CD4-positive, alpha-beta T cell treated with Interleukin-1 beta for 1 hour (primary cell): ENCODE measurements around the gene PPHLN1.

Experiments
- DNase-seq, 2 donors: peaks; one replicate each; pipeline ENCODE4 v3.0.0-alpha.2; 2020 to 2022

PPHLN1 gene

DNA sequence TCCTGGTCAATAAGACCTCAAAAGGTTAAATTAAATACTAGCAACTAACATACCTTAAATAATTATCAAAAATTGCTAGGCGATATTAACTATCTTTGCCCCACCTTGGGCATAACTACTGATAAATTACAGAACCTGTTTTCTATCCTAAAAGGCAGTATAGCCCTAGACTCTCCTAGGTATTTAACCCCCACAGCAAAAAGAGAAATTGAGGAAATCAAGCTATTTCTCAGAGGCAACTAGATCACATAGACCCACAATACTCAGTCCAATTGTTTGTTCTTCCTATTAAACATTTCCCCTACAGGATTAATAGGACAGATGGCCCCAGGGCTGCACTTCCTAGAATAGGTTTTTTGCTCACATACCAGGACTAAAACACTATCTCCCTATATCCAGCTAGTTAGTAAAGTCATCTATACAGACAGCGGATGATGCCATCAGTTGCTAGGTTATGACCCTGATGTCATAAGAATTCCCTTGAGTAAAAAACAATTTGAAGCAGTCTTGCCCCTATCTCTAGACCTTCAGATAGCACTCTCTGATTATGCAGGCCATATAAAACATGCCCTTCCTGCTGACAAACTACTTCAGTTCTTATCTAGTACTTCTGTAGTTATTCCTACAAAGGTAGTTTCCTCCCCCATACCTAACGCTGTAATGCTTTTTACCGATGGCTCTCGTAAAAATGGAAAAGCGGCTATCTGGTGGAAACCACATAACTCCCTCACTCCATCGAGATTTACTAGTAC is 118.4 kb downstream of the PPHLN1 start:
- no peak for DNase-seq

DNA sequence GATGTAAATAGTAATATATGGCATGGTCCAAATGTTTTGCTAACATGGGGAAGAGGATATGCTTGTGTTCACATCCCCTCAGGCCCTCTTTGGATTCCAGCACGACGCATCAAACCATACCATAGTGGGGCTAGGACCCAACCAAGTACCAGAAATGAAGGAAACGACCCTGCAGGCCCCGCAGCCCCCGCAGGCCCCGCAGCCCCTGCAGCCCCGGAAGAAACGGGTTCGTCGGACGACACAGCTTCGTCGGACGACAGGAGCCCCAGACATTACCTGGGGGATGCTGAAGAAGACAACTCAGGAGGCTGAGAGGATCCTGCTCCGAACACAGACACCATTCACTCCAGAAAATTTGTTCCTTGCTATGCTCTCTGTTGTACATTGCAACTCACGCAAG is 119.9 kb downstream of the PPHLN1 start:
- no peak for DNase-seq

DNA sequence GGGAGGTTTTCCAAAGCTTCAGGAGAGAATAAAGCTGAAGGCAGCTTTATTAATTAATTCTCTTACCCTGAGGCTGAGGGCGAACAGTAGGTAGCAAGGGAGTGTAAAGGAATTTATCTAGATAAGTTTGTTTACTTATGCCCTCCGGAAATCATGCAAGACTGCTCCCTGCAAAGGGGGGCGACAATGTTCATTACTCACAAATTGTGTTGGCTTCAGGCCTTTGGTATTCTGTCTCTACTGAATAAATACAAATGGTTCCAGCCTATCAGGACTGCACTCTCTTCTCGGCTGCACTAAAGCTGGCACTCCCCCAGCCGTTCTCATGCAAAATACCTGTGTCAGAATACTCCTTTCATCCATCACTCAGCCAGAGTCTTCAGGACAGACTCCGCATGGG is 120.8 kb downstream of the PPHLN1 start:
- DNase-seq, result no peak

DNA sequence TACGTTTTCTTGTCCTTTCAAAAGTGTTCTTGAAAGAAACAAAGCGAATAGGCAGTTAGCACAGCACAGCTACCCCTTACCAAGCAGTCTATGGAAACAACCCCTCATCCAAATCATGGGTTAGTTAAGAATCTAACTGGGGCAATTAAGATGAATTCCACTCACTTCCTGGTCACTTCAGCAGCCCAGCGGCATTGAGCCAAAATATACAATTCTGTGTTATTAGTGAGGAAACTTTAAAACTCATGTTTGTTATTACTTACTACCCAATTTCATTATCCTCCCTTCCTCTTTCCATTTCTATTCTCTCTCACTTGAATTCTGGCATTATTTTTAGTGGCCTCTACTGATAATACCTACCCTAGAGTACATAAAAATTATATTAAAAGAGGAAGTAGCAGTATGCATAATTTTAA is 121.4 kb downstream of the PPHLN1 start:
- no peak for DNase-seq

DNA sequence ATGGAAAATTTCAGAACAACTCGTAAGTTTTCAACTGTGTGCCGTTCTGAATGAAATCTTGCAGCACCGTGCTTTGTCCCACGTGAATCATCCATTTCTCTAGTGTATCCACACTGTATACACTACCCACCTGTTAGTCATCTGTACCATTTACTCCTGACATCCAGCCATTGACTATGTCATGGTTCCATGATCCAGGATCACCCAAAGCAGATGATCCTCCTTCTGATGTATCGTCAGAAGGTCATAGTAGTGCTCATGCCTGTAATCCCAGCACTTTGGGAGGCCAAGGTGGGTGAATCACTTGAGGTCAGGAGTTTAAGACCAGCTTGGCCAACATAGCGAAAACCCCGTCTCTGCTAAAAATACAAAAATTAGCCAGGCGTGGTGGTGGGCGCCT is 122.9 kb downstream of the PPHLN1 start:
- no peak for DNase-seq

DNA sequence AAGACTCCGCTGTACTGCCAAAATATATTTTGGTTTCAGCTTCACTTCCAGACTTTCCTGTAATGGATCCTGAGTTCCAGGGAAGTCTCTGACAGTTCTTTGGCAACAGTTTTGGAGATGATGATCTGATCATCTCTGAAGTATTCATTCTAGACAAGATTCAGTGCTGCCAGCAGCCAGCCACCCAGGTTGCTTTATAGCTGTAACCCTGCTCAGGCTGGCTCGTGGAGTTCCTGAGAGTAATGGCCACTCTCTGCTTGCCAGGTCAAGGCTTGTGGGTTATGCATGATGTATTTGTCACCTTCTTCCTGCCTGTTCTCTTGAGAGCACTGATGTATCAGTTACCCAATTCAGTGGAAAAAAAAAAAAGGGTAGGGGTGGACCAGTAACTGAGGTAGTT is 124.3 kb downstream of the PPHLN1 start:
- DNase-seq, result no peak

DNA sequence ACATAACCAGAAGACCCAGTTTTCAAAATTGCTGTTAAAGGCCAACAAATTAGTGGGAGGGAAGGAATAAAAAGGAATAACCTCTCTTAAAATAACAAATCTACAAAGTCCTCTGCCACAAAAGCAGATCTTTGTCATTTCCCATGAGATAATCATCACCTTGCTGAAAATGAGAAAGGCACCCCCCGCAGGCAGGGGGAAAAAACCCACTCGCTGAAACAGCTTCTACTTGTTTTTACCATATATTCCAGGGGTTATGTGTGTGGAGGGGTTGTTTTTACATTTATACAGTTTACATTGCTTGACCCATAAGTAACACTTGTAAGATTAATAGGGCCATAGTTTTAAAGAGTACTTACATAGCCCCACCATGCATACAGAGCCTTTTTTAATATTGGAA is 132.6 kb downstream of the PPHLN1 start:
- no peak for DNase-seq

DNA sequence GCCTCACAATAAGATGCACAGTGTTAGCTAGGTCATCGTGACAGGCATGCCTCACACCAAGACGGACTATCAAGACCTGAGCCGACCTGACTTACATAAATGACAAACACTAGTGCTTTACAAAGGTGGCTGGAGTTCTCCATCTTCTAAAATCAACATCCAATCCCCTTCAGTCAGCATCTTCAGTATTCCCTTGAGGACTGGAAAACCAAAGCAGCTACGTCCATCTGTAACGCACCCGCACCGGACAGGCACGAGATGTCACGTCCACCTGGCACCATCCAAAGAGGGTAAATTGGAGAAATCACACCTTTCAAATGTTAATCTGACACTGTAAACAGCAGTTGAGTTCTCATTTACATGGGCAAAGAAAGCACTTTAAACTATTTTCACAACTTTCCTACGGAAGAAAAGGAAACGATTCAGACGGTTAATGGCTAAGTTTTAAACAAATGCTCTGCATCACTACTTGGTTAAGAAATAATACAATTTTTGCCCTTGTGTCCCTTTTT is 133.4 kb downstream of the PPHLN1 start:
- DNase-seq, result no peak

DNA sequence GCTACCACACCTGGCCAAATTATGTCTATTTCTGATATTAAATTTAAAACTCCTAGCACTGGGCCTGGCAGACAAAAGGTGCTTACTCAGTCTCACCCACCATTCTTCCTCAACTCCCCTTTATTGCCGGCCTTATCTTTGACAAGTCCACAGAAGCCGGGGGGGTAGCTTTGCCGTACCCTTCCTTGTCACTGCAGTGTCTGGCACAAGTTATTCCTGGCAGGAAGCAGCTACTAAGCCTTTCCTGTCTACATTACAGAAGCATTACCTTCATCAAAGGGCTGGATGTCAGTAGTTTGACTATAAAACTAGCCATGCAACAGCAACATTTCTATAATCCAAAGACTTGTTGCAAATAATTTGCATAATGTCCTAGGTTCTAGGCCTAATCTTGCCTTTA is 136.5 kb downstream of the PPHLN1 start:
- DNase-seq, result no peak

DNA sequence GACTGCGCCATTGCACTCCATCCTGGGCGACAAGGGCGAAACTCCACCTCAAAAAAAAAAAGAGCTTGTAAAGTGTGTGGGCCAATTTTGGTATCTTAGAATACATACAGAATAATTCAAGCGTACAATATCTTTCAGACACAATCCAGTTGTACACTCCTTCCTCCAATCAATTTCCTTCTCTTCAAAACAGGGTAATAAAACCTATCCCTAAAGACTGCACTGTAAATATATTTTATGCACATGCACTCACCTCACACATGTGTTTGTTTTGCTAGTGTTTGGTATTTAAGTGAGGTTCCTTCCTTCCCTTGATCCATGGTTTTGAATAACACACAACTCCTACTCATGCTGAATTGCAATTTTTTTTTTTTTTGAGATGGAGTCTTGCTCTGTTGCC is 137.7 kb downstream of the PPHLN1 start:
- no peak for DNase-seq

DNA sequence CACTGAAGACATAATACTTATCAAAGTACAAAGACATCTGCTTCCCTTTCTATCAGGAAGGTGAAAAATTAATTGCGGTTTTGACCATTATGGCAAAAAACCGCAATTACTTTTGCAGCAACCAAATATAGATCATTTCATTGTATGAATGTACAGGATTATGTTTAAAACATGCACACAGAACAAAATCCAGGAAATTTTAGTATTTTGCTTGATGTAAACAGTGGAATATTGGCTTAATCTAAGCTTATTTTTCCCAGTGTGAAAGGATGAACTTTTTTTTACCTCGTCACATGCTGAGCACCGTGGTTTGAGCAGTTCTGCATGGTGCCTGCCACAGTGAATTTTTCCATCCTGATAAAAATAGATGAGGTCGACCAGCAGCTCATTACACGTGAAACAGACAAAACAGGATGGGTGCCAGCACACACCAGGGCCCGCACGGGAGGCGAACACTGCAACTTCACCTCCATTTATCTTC is 142.4 kb downstream of the PPHLN1 start:
- DNase-seq, result no peak

DNA sequence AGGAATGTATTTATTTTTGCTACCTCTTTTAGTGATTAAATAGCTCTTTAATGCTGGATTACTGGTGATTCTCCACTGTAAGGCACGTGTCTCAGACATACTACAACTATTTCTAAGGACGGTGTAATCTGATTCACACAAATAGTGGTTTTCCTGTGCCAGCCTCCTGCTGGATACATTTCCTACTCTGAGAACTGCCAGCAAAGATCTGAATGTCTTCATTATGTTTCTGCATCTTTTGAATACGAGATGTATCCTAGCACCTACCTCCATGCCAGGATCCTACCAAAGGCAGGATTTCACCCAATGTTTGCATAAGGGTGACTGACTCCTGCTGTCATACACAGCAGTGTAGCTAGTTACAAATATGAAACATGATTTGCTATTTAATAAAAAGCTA is 143.0 kb downstream of the PPHLN1 start:
- DNase-seq, result no peak

DNA sequence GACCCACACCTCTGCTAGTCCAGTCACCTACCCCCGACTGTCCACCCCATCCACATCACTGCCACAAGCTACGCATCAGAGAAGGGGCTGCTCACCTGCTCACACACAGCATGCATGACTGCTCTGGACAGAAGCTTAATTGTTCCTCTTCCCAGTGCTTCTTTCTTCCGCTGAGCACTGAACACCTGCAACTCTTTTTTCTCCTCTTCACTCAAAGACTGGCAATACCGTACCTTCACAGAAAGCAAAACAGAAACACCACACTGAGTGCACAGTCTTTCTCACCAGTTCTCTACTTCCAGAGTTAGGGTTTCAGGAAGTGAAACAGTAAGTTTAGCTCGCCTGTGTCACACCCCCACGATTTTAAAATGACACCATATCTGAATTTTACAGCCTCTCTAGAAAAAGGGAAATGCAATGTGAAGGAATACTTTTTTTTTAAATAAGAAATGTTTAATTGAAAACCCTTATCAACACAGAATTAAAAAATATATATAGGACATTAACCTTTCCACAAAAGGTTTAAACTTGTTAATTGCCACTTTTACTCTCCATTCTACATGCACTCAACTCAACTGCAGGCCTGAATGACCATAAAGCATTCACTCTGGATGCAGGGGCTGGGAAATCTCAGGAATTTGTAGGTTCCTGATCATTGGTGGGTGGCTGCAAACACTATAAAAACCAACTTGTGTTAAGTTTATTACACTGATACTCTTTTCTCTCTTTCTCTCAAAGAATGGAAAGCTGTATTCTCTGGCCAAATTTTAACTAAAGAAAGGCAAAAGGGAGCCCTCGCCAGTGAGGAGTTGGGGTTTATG is 143.6 kb downstream of the PPHLN1 start:
- DNase-seq, result peak; percentile 5 to 46

DNA sequence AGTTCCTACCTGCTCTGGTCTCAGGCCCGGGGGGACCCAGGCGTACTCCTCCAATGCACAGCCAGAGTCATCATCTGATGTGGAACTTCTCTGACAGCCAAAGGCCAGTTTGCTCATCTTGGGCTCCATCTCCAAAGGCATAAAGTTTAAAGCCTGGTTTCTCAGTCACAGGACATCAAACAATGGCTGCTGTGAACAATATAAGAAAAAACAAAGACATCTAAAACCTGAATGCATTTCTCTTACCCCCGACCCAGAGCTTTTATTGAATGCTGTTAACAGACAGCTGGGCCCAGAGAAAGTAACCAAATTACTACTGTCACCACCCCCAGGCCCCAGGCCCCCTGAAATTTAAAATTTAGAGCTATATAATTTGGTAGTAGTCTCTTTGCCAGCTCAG is 146.4 kb downstream of the PPHLN1 start:
- DNase-seq, result no peak

DNA sequence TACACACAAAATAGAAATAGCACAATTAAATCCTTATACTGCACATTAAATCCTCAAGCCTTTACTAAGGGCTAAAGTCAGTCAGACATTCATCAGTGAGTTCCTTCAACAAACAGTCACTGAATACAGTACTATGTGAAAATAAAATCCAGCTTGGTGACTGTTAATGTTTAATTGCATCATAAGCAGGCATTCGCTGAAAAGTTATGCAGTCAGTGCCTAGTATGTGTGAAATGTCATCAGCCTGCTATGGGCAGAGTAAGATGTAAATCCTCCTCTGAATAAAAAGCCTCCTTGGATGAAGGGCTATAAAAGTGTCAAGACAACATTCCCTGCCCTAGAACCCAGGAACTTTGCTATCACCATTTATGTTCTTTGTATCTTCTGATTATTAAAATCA is 147.2 kb downstream of the PPHLN1 start:
- no peak for DNase-seq

DNA sequence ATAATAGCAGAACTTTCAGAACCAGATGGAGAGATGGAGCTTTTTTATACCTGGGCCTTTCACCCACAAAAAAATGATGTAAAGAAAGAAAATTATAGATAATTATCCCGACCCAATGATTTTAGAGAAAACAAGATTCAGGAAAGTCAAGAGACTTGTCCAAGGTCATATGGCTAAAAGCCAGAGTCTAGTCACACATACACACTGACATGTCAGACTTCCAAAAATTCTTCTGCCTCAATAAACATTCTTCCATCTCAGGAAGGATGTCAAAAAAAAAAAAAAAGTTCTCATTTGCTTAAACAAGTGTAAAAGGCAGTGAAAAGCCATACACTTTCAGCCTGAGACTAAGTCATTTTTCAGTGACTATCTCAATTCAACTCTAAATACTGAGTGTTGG is 147.6 kb downstream of the PPHLN1 start:
- no peak for DNase-seq

DNA sequence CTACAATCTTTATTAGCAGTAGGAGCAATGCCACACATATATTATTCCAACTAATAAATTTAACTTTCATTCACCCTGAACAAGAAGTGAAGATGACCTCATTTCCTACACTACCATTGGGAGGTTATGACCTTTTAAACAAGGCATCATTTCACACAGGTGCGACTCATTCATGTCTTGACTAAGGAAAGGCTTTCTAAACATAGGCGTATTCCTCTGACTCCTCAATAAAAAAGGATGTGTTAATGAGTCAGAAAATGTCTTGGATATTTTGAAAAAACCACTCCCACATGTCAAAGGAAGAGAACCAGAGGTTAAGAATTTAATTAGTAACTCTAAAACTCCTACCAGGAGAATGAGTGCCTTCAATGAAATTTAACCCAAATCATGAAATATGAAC is 148.4 kb downstream of the PPHLN1 start:
- DNase-seq, result no peak

DNA sequence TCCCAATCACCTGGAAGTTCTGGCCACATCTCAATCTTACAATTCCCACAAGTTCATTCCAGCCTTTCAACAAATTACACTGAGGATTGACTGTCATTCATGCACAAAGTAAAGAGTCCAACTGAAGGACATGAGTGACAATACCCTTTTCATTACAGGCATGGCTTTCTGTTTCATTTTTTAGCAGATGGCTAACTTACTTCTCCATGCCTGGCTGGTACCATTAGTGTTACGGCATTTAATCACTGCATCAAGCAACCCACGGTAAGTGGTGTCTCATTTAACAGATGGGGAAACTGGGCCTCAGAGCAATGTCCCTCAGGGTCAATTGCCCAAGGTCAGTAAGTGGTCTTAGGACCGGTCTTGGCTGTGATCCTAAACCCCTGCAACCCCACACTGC is 149.1 kb downstream of the PPHLN1 start:
- no peak for DNase-seq

DNA sequence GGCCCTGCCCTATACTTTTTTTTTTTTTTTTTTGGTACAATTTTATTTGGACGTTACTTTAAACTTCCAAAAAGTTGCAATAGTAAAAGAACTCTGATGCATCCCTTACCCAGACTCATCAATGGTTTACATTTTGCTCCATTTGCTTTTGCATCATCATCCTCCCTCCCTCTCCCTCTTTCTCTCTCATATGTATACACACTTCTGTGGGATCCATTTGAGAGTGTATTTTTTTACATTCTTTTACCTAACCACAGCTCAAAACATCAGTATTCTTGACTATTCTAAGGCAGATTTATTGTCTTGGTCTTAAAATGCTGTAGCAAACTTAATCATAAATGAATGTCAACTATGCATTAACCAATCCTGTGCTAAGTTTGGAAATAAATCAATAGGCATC is 152.0 kb downstream of the PPHLN1 start:
- no peak for DNase-seq

DNA sequence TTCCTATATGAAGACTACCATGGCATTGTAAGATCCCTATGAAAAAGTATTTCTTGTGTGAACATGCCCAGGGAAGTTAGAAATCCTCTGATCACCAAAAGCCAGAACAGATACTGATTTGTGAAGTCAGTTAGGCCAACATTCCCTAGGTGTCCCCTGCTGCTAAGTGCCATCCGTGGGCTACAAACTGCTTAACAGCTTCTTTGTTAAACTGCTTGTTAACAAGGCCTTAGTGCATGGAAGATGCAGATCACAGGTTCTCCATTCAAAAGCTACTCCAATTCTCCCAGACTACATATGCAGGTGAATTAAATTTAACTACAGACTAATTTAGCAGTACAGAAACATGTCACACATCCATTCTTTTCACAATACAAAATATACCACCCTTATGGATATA is 155.4 kb downstream of the PPHLN1 start:
- DNase-seq, result no peak

DNA sequence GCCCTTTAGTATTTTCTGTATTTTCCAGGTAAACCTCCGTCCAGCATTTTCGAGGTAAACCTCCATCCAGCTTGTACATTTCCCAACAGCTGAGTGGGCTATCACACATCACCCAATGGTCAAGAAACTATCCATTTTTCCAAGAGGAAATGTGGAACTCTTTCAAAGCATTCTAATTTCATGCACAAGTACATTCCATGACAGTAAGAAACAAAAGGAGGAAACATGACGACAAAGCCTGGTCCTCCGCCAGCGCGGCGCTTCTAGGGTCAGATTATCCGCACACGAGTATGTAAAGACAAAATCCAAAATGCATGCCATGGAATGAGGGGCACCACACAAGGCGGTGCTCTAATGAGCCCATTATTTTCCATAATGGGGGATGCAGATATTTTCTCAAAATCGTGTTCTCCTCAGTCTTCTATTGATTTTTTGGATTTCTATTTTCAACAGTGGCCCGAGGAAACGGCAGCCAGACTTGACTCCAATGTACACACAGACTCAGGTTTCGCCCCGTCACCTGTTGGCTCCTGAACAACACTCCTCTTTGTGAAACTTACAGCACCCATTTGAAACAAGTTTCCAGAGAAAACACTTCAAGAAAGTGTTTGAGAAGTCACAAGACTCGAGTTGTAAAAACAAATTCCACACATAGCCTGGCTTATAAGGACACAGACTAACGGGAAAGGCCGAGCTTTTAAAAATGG is 156.2 kb downstream of the PPHLN1 start:
- DNase-seq, result no peak

DNA sequence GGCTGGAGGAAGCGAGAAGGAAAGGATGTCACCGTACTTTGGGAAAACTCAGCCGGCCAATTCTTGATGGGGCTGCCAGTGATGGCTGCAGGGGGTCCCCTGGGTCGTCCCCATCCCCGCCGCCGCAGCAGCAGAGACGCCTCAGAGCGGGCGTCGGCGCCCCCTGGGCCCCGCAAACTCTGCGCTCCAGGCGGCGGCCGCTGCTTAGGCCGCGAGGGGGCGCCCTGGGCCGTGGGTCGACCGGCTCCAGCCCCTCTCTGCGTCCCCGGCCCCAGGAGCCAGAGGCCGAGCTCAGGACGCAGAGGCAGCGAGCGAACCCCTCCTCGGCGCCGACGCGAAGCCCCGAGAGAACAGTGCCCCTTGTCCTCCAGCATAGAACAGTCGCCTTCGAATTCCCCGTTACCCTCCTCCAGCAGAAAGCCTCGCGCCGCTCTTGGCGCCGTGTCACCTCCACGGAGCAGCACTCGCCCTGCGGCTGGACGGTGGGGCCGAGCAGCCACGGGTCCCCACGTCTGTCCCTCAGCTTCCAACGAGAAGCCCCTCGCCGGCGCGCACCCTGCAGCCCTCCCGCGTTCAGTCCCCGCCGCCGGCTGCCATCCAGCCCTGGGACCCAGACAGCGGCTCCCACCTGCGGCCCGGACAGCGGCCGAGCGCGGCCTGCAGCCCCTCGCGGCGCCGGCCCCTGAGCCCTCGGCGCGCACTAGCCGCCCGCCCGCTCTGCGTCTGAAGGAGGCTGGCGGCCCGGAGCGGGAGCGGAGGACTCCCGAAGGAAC is 157.0 kb downstream of the PPHLN1 start:
- peak; percentile 24 to 63 for DNase-seq

DNA sequence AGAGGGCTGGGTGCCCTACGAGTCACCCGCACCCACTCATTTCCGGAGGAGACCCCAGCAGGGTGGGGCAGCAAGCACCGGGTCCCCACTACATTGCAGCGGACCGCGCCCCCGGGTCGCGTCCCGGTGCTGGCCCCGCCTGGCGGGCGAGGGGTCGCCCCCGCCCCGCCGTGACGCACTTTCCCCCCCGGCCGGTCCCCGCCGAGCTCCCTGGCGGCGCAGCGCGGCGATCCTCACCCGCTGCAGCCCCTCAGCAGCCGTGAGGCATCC is 157.5 kb downstream of the PPHLN1 start:
- DNase-seq, result peak in 1 of 2 donors; percentile 38
